OCI-LY1 (cell line): ENCODE results near the gene LARP1.

ENCODE experiments used
- EZH2 ChIP-seq: fragments of 200-600 bp; sonication (generic), shearing (Covaris generic); IDR thresholded peaks from 2 replicates; pipeline ENCODE4 v1.8.0; 2017; ENCODE audit warnings: borderline replicate concordance, mixed run types, mild to moderate bottlenecking, antibody characterized with exemption, low read length, moderate library complexity, mixed read lengths
- TF ChIP-seq, protein P1 (sequence below): fragments of 200-600 bp; sonication (generic), shearing (Covaris generic); IDR thresholded peaks from 2 replicates; pipeline ENCODE4 v1.5.1; 2017; ENCODE audit warnings: mild to moderate bottlenecking, antibody characterized with exemption, low read length, moderate library complexity, mixed read lengths

DNA sequence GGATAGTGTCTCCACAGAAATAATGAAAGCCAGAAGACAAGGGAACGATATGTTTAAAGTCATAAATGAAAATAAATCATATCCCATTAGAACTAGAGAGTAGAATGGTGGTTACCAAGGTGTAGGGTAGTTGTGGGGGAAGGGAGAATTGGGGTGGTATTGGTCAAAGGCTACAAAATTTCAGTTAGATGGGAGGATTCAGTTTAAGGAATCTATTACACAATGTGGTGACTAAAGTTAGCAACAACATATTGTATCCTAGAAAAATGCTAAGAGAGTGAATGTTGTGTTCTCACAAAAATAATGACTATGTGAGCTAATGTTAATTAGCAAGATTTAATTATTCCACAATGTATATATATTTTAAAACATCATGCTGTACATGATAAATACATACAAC is 27.8 kb upstream of the LARP1 start:
- TF ChIP-seq, protein P1, sequence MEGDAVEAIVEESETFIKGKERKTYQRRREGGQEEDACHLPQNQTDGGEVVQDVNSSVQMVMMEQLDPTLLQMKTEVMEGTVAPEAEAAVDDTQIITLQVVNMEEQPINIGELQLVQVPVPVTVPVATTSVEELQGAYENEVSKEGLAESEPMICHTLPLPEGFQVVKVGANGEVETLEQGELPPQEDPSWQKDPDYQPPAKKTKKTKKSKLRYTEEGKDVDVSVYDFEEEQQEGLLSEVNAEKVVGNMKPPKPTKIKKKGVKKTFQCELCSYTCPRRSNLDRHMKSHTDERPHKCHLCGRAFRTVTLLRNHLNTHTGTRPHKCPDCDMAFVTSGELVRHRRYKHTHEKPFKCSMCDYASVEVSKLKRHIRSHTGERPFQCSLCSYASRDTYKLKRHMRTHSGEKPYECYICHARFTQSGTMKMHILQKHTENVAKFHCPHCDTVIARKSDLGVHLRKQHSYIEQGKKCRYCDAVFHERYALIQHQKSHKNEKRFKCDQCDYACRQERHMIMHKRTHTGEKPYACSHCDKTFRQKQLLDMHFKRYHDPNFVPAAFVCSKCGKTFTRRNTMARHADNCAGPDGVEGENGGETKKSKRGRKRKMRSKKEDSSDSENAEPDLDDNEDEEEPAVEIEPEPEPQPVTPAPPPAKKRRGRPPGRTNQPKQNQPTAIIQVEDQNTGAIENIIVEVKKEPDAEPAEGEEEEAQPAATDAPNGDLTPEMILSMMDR: no peak
- no peak for TF ChIP-seq EZH2
